CD14-positive monocyte (primary cell): ENCODE results near the gene KIF21B. TPM values are rescaled to one million over a fixed set of nuclear protein-coding genes. Genes with fewer than 3 reads are reported as not detected.

Experiments used
- DNase-seq, 3 donors: peaks; one replicate each; pipeline ENCODE4 v3.0.0-alpha.2; 2011 to 2022
- H2AFZ ChIP-seq: 2 replicates; pipeline ENCODE4 v1.6.0; 2012; ENCODE audit warnings: mild to moderate bottlenecking, low read depth, low read length, inconsistent platforms; ENCODE audit not compliant: insufficient read depth, poor library complexity, severe bottlenecking
- H3K27ac ChIP-seq, 2 donors: 1 replicate in 1 of 2; 2 replicates in 1 of 2; pipeline ENCODE4 v1.5.1; 2012 to 2013; ENCODE audit warnings: low read length in 2 of 2, control low read depth in 1 of 2, inconsistent platforms in 1 of 2, low read depth in 1 of 2, mild to moderate bottlenecking in 1 of 2
- H3K27me3 ChIP-seq, 2 donors: one replicate each; pipeline versions ENCODE4 v1.6.0 to v1.6.1; 2011 to 2013; ENCODE audit warnings: low read length in 2 of 2; ENCODE audit not compliant: control insufficient read depth in 2 of 2, insufficient read depth in 2 of 2
- H3K36me3 ChIP-seq, 2 donors: replicated peaks in 1 of 2; 1 replicate in 1 of 2; 2 replicates in 1 of 2; pipeline versions ENCODE4 v1.5.1 to v1.6.1; 2012 to 2013; ENCODE audit warnings: low read length in 2 of 2, control low read depth in 1 of 2, inconsistent platforms in 1 of 2, mild to moderate bottlenecking in 1 of 2; ENCODE audit not compliant: insufficient read depth in 2 of 2, control insufficient read depth in 1 of 2
- H3K4me1 ChIP-seq, 2 donors: 1 replicate in 1 of 2; 2 replicates in 1 of 2; pipeline versions ENCODE4 v1.5.1 to v1.6.1; 2012 to 2013; ENCODE audit warnings: low read length in 2 of 2, control low read depth in 1 of 2, inconsistent platforms in 1 of 2, mild to moderate bottlenecking in 1 of 2, moderate library complexity in 1 of 2; ENCODE audit not compliant: insufficient read depth in 2 of 2, control insufficient read depth in 1 of 2
- H3K4me2 ChIP-seq: replicated peaks from 2 replicates; pipeline ENCODE3; 2012; ENCODE audit warnings: low read length, moderate library complexity, mild to moderate bottlenecking; ENCODE audit not compliant: poor library complexity, severe bottlenecking; ENCODE audit errors: extremely low read depth
- H3K4me3 ChIP-seq, 3 experiments: fragments of 200-600 bp in 1 of 3; sonication (generic) in 1 of 3; replicated peaks in 1 of 3; 1 replicate in 2 of 3; 2 replicates in 1 of 3; pipeline ENCODE4 v1.5.1; 2011 to 2013; ENCODE audit warnings: low read length in 3 of 3, mild to moderate bottlenecking in 3 of 3, control low read depth in 2 of 3, low read depth in 2 of 3, inconsistent platforms in 1 of 3, moderate library complexity in 1 of 3
- H3K79me2 ChIP-seq: 2 replicates; pipeline ENCODE4 v1.6.0; 2012; ENCODE audit warnings: mild to moderate bottlenecking, control low read depth, inconsistent platforms, low read length, moderate library complexity; ENCODE audit not compliant: insufficient read depth
- H3K9ac ChIP-seq: 2 replicates; pipeline ENCODE4 v1.6.0; 2017; ENCODE audit warnings: low read length, mild to moderate bottlenecking; ENCODE audit not compliant: insufficient read depth, poor library complexity, severe bottlenecking
- H3K9me3 ChIP-seq, 2 donors: replicated peaks in 1 of 2; 1 replicate in 1 of 2; 2 replicates in 1 of 2; pipeline versions ENCODE4 v1.5.1 to v1.6.1; 2012 to 2013; ENCODE audit warnings: low read length in 2 of 2, control low read depth in 1 of 2; ENCODE audit not compliant: control insufficient read depth in 1 of 2, insufficient read depth in 1 of 2
- H4K20me1 ChIP-seq: 2 replicates; pipeline ENCODE4 v1.6.0; 2012; ENCODE audit warnings: mild to moderate bottlenecking, low read length, control low read depth, moderate library complexity; ENCODE audit not compliant: insufficient read depth
- H3K27ac Mint-ChIP-seq, 7 donors: one replicate each; pipeline ENCODE4 v1.8.0; 2020; ENCODE audit warnings: mild to moderate bottlenecking in 7 of 7, mixed read lengths in 7 of 7, moderate library complexity in 6 of 7, inconsistent platforms in 2 of 7
- H3K27me3 Mint-ChIP-seq, 3 donors: one replicate each; pipeline ENCODE4 v1.8.0; 2021 to 2022; ENCODE audit warnings: low read depth in 3 of 3, mild to moderate bottlenecking in 3 of 3, mixed read lengths in 3 of 3, moderate library complexity in 3 of 3, inconsistent platforms in 1 of 3
- H3K36me3 Mint-ChIP-seq, 2 donors: one replicate each; pipeline ENCODE4 v1.8.0; 2020; ENCODE audit warnings: mixed read lengths in 2 of 2, inconsistent platforms in 1 of 2, mild to moderate bottlenecking in 1 of 2
- H3K4me1 Mint-ChIP-seq: one replicate; pipeline ENCODE4 v1.8.0; 2020; ENCODE audit warnings: mild to moderate bottlenecking, mixed read lengths
- H3K4me3 Mint-ChIP-seq, 2 donors: one replicate each; pipeline ENCODE4 v1.8.0; 2020; ENCODE audit warnings: mild to moderate bottlenecking in 2 of 2, mixed read lengths in 2 of 2, moderate library complexity in 1 of 2
- H3K9me3 Mint-ChIP-seq, 7 donors: one replicate each; pipeline ENCODE4 v1.8.0; 2020 to 2022; ENCODE audit warnings: mixed read lengths in 7 of 7, mild to moderate bottlenecking in 6 of 7, moderate library complexity in 6 of 7, inconsistent platforms in 2 of 7
- WGBS: methylation state at CpG from one replicate; pipeline ENCODE4 v1.1.5; 2013; ENCODE audit warnings: missing lambda C conversion rate; ENCODE audit not compliant: insufficient coverage; 5-methylcytosine and 5-hydroxymethylcytosine counted together
- intact Hi-C, 2 donors: fragments of 100-400 bp; cut with micrococcal nuclease; formaldehyde crosslinking; loops; one replicate each; pipeline versions ENCODE4 v1.15.0 to v1.15.1; 2023
- polyA plus RNA-seq, 3 donors: library from polyadenylated mRNA; depleted of rRNA in 1 of 3; unstranded in 2 of 3; stranded (reverse) in 1 of 3; fragments of 300-500 nt in 2 of 3; fragments of >200 nt in 1 of 3; fragmentation: Illumina TruSeq in 2 of 3; gene quantifications; 1 replicate in 2 of 3; 2 replicates in 1 of 3; pipeline ENCODE4 v1.2.3, GENCODE V29; 2012 to 2021
- TF ChIP-seq, protein P1 (sequence below): fragments of 200-600 bp; IDR thresholded peaks from one replicate; pipeline ENCODE4 v1.8.0; 2022; ENCODE audit warnings: antibody characterized with exemption, mild to moderate bottlenecking

The KIF21B gene
- polyA plus RNA-seq, 3 donors = 0.18 to 9.8 (median 0.30) TPM

DNA sequence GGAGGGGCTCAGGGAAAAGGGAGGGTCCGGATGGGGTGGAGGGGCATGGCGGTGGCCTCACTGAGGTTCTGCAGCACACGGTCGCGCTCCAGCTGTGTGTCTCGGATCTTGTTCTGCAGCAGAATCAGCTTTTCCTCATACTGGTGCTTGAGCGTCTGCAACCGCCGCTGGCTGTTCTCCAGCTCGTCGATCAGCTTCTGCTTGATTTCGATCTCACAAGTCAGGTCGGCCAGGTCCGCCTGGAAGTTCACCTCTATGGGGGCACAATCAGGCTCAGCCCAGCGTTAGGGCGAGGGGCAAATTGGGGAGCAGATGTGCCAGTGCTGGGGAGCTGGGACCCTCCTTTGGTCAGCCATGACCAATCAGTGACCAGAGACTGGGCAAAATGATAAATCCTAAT, 25.2 kb downstream of the KIF21B start:
- DNase-seq = no peak
- H3K27me3 Mint-ChIP-seq = no peaks in the 10 kb centered on the region
- H3K27me3 ChIP-seq = no peaks in the 10 kb centered on the region
- no peaks in the 10 kb centered on the region for H3K4me1 ChIP-seq
- TF ChIP-seq, protein P1, sequence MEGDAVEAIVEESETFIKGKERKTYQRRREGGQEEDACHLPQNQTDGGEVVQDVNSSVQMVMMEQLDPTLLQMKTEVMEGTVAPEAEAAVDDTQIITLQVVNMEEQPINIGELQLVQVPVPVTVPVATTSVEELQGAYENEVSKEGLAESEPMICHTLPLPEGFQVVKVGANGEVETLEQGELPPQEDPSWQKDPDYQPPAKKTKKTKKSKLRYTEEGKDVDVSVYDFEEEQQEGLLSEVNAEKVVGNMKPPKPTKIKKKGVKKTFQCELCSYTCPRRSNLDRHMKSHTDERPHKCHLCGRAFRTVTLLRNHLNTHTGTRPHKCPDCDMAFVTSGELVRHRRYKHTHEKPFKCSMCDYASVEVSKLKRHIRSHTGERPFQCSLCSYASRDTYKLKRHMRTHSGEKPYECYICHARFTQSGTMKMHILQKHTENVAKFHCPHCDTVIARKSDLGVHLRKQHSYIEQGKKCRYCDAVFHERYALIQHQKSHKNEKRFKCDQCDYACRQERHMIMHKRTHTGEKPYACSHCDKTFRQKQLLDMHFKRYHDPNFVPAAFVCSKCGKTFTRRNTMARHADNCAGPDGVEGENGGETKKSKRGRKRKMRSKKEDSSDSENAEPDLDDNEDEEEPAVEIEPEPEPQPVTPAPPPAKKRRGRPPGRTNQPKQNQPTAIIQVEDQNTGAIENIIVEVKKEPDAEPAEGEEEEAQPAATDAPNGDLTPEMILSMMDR = no peak
- H3K4me2 ChIP-seq = no peak overlapping the region
- no peak overlapping the region for H3K9ac ChIP-seq
- intact Hi-C loops = no loop called here
- H3K79me2 ChIP-seq = no peaks in the 10 kb centered on the region
- H3K9me3 Mint-ChIP-seq = no peaks in the 10 kb centered on the region
- peak overlapping the region in 1 of 7 donors; percentile 59 for H3K27ac Mint-ChIP-seq
- no peak overlapping the region for H3K27ac ChIP-seq
- no peak overlapping the region for H3K4me3 Mint-ChIP-seq
- no peaks in the 10 kb centered on the region for H3K9me3 ChIP-seq
- peaks cover 80 to 81% of the 10 kb centered on the region in 2 donors for H3K36me3 Mint-ChIP-seq
- no peak overlapping the region for H2AFZ ChIP-seq
- H4K20me1 ChIP-seq = peaks cover 6% of the 10 kb centered on the region
- 95% methylated on average over 14 of the region's 16 CpGs for WGBS
- H3K4me1 Mint-ChIP-seq = peaks cover 3% of the 10 kb centered on the region
- H3K36me3 ChIP-seq = peaks cover 82 to 98% of the 10 kb centered on the region in 2 donors
- H3K4me3 ChIP-seq = no peak overlapping the region

DNA sequence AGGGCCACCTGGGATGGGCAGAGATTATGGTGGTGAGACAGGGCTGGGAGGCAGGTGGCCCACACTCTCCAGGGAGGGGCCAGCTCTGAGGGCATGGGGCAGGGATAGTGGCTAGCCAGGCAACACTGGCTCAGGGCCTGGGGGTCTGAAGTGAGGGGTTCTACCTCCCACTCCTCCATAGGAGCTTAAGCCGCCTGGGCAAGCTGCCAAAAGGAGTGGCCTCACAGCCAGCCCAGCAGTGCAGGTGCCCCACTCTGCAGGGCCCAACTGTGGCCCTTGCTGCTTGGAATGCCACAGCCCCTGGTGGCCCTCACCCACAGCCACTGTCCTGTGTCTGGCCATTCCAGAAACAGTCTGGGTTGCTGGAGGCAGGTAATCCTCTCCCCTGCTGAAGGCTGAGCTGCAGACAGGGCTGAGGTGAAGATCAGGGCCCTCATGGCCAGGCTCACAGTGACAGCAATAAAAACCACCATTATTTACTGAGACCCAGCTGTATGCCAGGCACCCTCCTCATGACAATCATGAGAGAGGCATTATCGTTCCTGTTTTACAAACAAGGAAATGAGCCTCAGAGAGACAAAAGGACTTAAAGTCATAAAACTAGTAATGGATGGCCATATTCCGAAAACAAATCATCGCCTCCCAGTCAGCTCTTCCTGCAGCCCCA, 31.0 kb downstream of the KIF21B start:
- Histone ChIP-seq H3K4me1 (no peaks in the 10 kb centered on the region), H3K9me3 (no peaks in the 10 kb centered on the region), H3K79me2 (no peaks in the 10 kb centered on the region), H2AFZ (no peak overlapping the region), H3K27ac (no peak overlapping the region), H3K4me3 (no peak overlapping the region), H3K9ac (no peak overlapping the region), H3K27me3 (no peaks in the 10 kb centered on the region), H3K4me2 (no peak overlapping the region), H4K20me1 (no peaks in the 10 kb centered on the region), H3K36me3 (peaks cover 79 to 98% of the 10 kb centered on the region in 2 donors)
- Mint-ChIP-seq H3K27me3 (no peaks in the 10 kb centered on the region), H3K4me1 (peaks cover 6% of the 10 kb centered on the region), H3K9me3 (no peaks in the 10 kb centered on the region), H3K36me3 (peaks cover 83 to 97% of the 10 kb centered on the region in 2 donors), H3K27ac (peak overlapping the region in 1 of 7 donors; percentile 54), H3K4me3 (no peak overlapping the region)
- TF ChIP-seq, protein P1 = no peak
- intact Hi-C loops = no loop called here
- no peak for DNase-seq
- WGBS = 67% methylated on average over 3 of the region's 4 CpGs
